ENCODE results near the gene GCHFR. TPM values are rescaled to one million over a fixed set of nuclear protein-coding genes. Genes with fewer than 3 reads are reported as not detected.

Gene GCHFR
- total and polyA plus RNA-seq, 10 of the 15 experiments (the other 5 are each of a cell fraction or from before 2014, with no cell fraction given), result 10.5 to 94.0 (median 35.3) TPM

DNA sequence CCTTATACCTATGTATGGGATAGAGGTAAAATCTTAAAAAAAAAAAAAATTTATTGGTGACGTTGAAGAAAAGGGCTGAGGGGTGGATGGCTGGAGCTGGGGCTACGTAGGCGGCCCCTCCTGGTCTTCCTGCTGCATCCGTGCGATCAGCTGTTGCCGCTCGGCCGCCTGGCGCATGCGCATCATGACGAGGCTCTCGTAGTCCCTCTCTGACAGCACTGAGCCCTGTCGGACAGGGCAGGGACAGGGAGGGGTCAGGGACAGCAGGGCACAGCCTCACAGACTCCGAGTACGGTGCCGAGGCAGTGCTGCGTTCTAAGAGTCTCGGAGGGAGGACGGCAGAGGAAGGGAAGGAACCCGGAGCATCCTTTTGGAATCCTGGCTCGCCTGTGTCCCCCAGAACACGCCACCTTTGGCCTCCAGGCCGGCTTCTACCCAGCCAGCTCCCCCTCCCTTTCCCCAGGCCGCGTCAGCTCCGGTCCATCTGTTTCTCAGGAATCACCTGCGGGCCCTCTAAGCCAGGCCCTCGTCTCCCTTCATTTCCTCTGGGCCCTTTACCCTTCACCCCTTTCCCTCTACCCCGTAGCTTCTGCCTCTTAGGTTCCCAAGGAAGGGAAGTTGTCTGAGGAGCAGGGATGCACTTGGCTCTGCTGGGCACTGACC is 4.1 kb downstream of the GCHFR start:
- RAD21 ChIA-PET (ENCODE audit: unreplicated experiment), result interaction anchor here (0.7 to 3.3 kb wide), 3 partner anchors 14 to 127 kb away, joined by 3 to 11 read pairs (median 4); partner anchors contain the start of gene VPS18
- no peak overlapping the region for H3K4me3 ChIP-seq
- DNase-seq (ENCODE audit: low read depth, low spot score) (no peak), FAIRE-seq (no peak), ATAC-seq (no peak)
- H4K20me1 ChIP-seq (ENCODE audit: control insufficient read depth, insufficient read depth), result no peaks in the 10 kb centered on the region
- in situ Hi-C loops (cut with MboI), result no loop called here
- no peak overlapping the region for H3K4me2 ChIP-seq (ENCODE audit: control insufficient read depth, insufficient read depth)
- no peak overlapping the region for H2AFZ ChIP-seq (ENCODE audit: control insufficient read depth, low read depth, low read length)
- H3K4me1 ChIP-seq (ENCODE audit: control insufficient read depth, insufficient read depth, low read length), result peaks cover 38% of the 10 kb centered on the region
- CTCF ChIA-PET, result interaction anchor here (1.0 to 3.1 kb wide), 3 partner anchors 15 to 248 kb away, joined by 3 to 17 read pairs (median 4); no protein-coding TSS in a partner anchor
- SMC1A ChIA-PET (ENCODE audit: uncharacterized antibody, unreplicated experiment), result interaction anchor here (0.8 to 1.5 kb wide), 2 partner anchors 15 to 91 kb away, joined by 3 to 6 read pairs; no protein-coding TSS in a partner anchor
- intact Hi-C loops (cut with micrococcal nuclease; ENCODE audit: unreplicated experiment), result no loop called here
- WGBS (ENCODE audit: insufficient coverage, insufficient replicate concordance, low lambda C conversion rate, missing lambda C conversion rate), result 92% methylated on average over 27 of the region's 29 CpGs
- no peaks in the 10 kb centered on the region for H3K27me3 ChIP-seq (replicated peaks in 1 of 2; ENCODE audit: control insufficient read depth in 2 of 2, insufficient read depth in 2 of 2, low read length in 1 of 2)
- TF ChIP-seq ASH2L (IDR thresholded peaks at IDR 0.05; ENCODE audit: borderline replicate concordance, low read depth) (no peak), RELB (IDR thresholded peaks at IDR 0.05; ENCODE audit: low read depth) (no peak), RAD21 (IDR thresholded peaks at IDR 0.05; ENCODE audit: insufficient read depth, low read depth, low read length) (no peak), ELK1 (IDR thresholded peaks at IDR 0.05; ENCODE audit: low read depth, low read length) (no peak), KDM1A (IDR thresholded peaks at IDR 0.05; ENCODE audit: borderline replicate concordance) (no peak), HDGF (IDR thresholded peaks at IDR 0.05) (no peak), NFYA (IDR thresholded peaks at IDR 0.05; ENCODE audit: borderline replicate concordance, low read depth, low read length) (no peak), PBX3 (IDR thresholded peaks at IDR 0.05; ENCODE audit: insufficient replicate concordance, low read depth, low read length) (no peak), GABPA (IDR thresholded peaks at IDR 0.05; ENCODE audit: low read depth) (no peak), IKZF1 (conservative IDR thresholded peaks at IDR 0.05) (no peak), LARP7 (IDR thresholded peaks at IDR 0.05) (no peak), IKZF2 (IDR thresholded peaks at IDR 0.05) (no peak)
- TF ChIP-seq, protein P1, sequence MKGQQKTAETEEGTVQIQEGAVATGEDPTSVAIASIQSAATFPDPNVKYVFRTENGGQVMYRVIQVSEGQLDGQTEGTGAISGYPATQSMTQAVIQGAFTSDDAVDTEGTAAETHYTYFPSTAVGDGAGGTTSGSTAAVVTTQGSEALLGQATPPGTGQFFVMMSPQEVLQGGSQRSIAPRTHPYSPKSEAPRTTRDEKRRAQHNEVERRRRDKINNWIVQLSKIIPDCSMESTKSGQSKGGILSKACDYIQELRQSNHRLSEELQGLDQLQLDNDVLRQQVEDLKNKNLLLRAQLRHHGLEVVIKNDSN (IDR thresholded peaks at IDR 0.05; ENCODE audit: borderline replicate concordance, extremely low read length, insufficient read depth, low read depth, low read length), result no peak
- TF ChIP-seq, protein P2, sequence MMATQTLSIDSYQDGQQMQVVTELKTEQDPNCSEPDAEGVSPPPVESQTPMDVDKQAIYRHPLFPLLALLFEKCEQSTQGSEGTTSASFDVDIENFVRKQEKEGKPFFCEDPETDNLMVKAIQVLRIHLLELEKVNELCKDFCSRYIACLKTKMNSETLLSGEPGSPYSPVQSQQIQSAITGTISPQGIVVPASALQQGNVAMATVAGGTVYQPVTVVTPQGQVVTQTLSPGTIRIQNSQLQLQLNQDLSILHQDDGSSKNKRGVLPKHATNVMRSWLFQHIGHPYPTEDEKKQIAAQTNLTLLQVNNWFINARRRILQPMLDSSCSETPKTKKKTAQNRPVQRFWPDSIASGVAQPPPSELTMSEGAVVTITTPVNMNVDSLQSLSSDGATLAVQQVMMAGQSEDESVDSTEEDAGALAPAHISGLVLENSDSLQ (IDR thresholded peaks at IDR 0.05), result no peak
- TF ChIP-seq, protein P3, sequence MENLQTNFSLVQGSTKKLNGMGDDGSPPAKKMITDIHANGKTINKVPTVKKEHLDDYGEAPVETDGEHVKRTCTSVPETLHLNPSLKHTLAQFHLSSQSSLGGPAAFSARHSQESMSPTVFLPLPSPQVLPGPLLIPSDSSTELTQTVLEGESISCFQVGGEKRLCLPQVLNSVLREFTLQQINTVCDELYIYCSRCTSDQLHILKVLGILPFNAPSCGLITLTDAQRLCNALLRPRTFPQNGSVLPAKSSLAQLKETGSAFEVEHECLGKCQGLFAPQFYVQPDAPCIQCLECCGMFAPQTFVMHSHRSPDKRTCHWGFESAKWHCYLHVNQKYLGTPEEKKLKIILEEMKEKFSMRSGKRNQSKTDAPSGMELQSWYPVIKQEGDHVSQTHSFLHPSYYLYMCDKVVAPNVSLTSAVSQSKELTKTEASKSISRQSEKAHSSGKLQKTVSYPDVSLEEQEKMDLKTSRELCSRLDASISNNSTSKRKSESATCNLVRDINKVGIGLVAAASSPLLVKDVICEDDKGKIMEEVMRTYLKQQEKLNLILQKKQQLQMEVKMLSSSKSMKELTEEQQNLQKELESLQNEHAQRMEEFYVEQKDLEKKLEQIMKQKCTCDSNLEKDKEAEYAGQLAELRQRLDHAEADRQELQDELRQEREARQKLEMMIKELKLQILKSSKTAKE (IDR thresholded peaks at IDR 0.05; ENCODE audit: low read depth, poor library complexity, severe bottlenecking), result no peak
- no peak overlapping the region for H3K27ac ChIP-seq (ENCODE audit: control insufficient read depth, insufficient read depth)
- BruUV-seq (replicated peaks), result no TSS peak
- no peaks in the 10 kb centered on the region for H3K79me2 ChIP-seq (ENCODE audit: control insufficient read depth, insufficient read depth, low read length)
- no peak overlapping the region for H3K9ac ChIP-seq (ENCODE audit: control insufficient read depth, insufficient read depth, low read length)
- POLR2A ChIA-PET, result interaction anchor here (0.6 kb wide), 1 partner anchor 45 kb away, joined by 4 read pairs; no protein-coding TSS in a partner anchor
- H3K36me3 ChIP-seq (ENCODE audit: control insufficient read depth in 2 of 2, insufficient read depth in 2 of 2, low read length in 1 of 2), result no peaks in the 10 kb centered on the region; a peak in 2 of 4 replicates
- H3K9me3 ChIP-seq (replicated peaks; ENCODE audit: control insufficient read depth, insufficient read depth, low read length), result no peaks in the 10 kb centered on the region
